Transverse colon (tissue), 3 donors: ENCODE results near the gene PLCB2.

Experiments
- CTCF ChIP-seq, 5 experiments: fragments of 200-600 bp in 3 of 5; fragments of 450-650 bp in 2 of 5; sonication (generic) in 3 of 5; IDR thresholded peaks; 1 replicate in 2 of 5; 2 replicates in 3 of 5; pipeline ENCODE4 v1.5.1; 2016 to 2017; ENCODE audit warnings: antibody characterized with exemption in 5 of 5, inconsistent platforms in 3 of 5, mild to moderate bottlenecking in 2 of 5, moderate library complexity in 1 of 5
- POLR2A ChIP-seq: fragments of 450-650 bp; IDR thresholded peaks from one replicate; pipeline ENCODE4 v1.6.1; 2016; ENCODE audit warnings: antibody characterized with exemption, mild to moderate bottlenecking, moderate library complexity

GRCh38 chr15:40336744-40337122, 29.0 kb upstream of the PLCB2 start:
- no peak for TF ChIP-seq POLR2A
- no peak for TF ChIP-seq CTCF (IDR thresholded peaks at IDR 0.05)
